Nephron (organoid): ENCODE measurements around the gene ADK.

Source experiments
- H3K27ac Mint-ChIP-seq, 3 experiments: 2 replicates each; pipeline ENCODE4 v1.8.0; 2020; ENCODE audit warnings: mixed read lengths in 3 of 3, mild to moderate bottlenecking in 2 of 3, moderate library complexity in 1 of 3
- H3K27me3 Mint-ChIP-seq: 2 replicates; pipeline ENCODE4 v1.8.0; 2021; ENCODE audit warnings: low read depth, mild to moderate bottlenecking, moderate library complexity, mixed read lengths
- H3K36me3 Mint-ChIP-seq: 2 replicates; pipeline ENCODE4 v1.8.0; 2020; ENCODE audit warnings: low read depth, mixed read lengths
- H3K4me1 Mint-ChIP-seq: 2 replicates; pipeline ENCODE4 v1.8.0; 2020; ENCODE audit warnings: mixed read lengths
- H3K4me3 Mint-ChIP-seq, 3 experiments: 2 replicates each; pipeline ENCODE4 v1.8.0; 2020; ENCODE audit warnings: mild to moderate bottlenecking in 3 of 3, mixed read lengths in 3 of 3, moderate library complexity in 2 of 3
- H3K9me3 Mint-ChIP-seq: 2 replicates; pipeline ENCODE4 v1.8.0; 2020; ENCODE audit warnings: mixed read lengths
- CTCF ChIP-seq, 3 experiments: fragments of 200-600 bp; sonication (generic); IDR thresholded peaks; one replicate each; pipeline ENCODE4 v1.5.0; 2021; ENCODE audit warnings: antibody characterized with exemption in 3 of 3; ENCODE audit not compliant: unreplicated experiment in 3 of 3

Gene ADK

GRCh38 chr10:74738052-74738451 is 587.0 kb downstream of the ADK start:
- no peak overlapping the region for H3K27ac Mint-ChIP-seq
- no peaks in the 10 kb centered on the region for H3K36me3 Mint-ChIP-seq
- TF ChIP-seq CTCF (IDR thresholded peaks at IDR 0.05; ENCODE audit: unreplicated experiment in 3 of 3), result no peak

GRCh38 chr10:74738542-74738941 is 587.5 kb downstream of the ADK start:
- Mint-ChIP-seq H3K27ac (no peak overlapping the region), H3K36me3 (no peaks in the 10 kb centered on the region), H3K4me3 (no peak overlapping the region), H3K4me1 (no peaks in the 10 kb centered on the region), H3K9me3 (peaks cover 3% of the 10 kb centered on the region), H3K27me3 (no peaks in the 10 kb centered on the region)
- TF ChIP-seq CTCF (IDR thresholded peaks at IDR 0.05; ENCODE audit: unreplicated experiment in 3 of 3), result no peak

More at GRCh38 chr10:74738052-74738451, 587.0 kb downstream of the ADK start:
- Mint-ChIP-seq H3K9me3 (peaks cover 7% of the 10 kb centered on the region), H3K27me3 (no peaks in the 10 kb centered on the region), H3K4me1 (no peaks in the 10 kb centered on the region), H3K4me3 (no peak overlapping the region)

GRCh38 chr10:74738985-74739567 is 588.1 kb downstream of the ADK start:
- TF ChIP-seq CTCF (IDR thresholded peaks at IDR 0.05; ENCODE audit: unreplicated experiment in 3 of 3), result no peak
- H3K4me1 Mint-ChIP-seq, result no peaks in the 10 kb centered on the region
- no peaks in the 10 kb centered on the region for H3K9me3 Mint-ChIP-seq

DNA sequence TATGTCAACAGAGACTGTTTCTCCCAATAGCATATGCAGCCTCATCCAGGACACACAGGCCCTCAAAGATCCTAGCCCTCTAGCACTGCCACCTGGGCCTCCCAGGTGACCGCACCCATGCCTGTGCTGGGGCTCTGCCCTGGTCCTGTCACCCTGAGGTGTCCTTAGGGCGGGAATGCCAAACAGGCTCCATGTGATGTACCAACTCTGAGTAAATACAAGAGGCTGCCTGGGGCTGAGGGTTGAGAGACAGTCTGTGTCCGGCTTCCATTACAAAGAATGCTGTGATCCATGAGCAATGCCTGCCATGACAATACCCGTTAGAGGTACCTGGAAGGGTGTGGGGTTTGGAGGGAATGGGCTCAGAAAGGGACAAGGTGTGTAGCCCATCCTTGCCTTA is 592.4 kb downstream of the ADK start:
- no peak for TF ChIP-seq CTCF (IDR thresholded peaks at IDR 0.05; ENCODE audit: unreplicated experiment in 3 of 3)
- H3K27me3 Mint-ChIP-seq, result no peaks in the 10 kb centered on the region
- H3K36me3 Mint-ChIP-seq, result no peaks in the 10 kb centered on the region
- no peak overlapping the region for H3K27ac Mint-ChIP-seq
- no peak overlapping the region for H3K4me3 Mint-ChIP-seq
- H3K9me3 Mint-ChIP-seq, result no peaks in the 10 kb centered on the region
- H3K4me1 Mint-ChIP-seq, result no peaks in the 10 kb centered on the region

More at GRCh38 chr10:74738985-74739567, 588.1 kb downstream of the ADK start:
- H3K27me3 Mint-ChIP-seq, result no peaks in the 10 kb centered on the region
- no peaks in the 10 kb centered on the region for H3K36me3 Mint-ChIP-seq
- H3K27ac Mint-ChIP-seq, result no peak overlapping the region
- H3K4me3 Mint-ChIP-seq, result no peak overlapping the region

GRCh38 chr10:74745449-74745848 is 594.4 kb downstream of the ADK start:
- H3K36me3 Mint-ChIP-seq, result no peaks in the 10 kb centered on the region
- no peaks in the 10 kb centered on the region for H3K4me1 Mint-ChIP-seq
- no peak for TF ChIP-seq CTCF (IDR thresholded peaks at IDR 0.05; ENCODE audit: unreplicated experiment in 3 of 3)
- no peaks in the 10 kb centered on the region for H3K9me3 Mint-ChIP-seq
- peaks cover 4% of the 10 kb centered on the region for H3K27me3 Mint-ChIP-seq
- H3K4me3 Mint-ChIP-seq, result no peak overlapping the region
- no peak overlapping the region for H3K27ac Mint-ChIP-seq

GRCh38 chr10:74746813-74747212 is 595.8 kb downstream of the ADK start:
- Mint-ChIP-seq H3K27me3 (peaks cover 4% of the 10 kb centered on the region), H3K9me3 (no peaks in the 10 kb centered on the region), H3K27ac (no peak overlapping the region), H3K4me3 (no peak overlapping the region), H3K4me1 (no peaks in the 10 kb centered on the region), H3K36me3 (no peaks in the 10 kb centered on the region)
- TF ChIP-seq CTCF (IDR thresholded peaks at IDR 0.05; ENCODE audit: unreplicated experiment in 3 of 3), result no peak
